ENCODE measurements around the gene DLX3. TPM values are rescaled to one million over a fixed set of nuclear protein-coding genes. Genes with fewer than 3 reads are reported as not detected.
"Not testable (repeated sequence)": the region's sequence is repeated elsewhere in the genome, so short reads cannot be mapped to it uniquely, and the experiment has no call there.

Gene DLX3
- total RNA-seq, result under 1 TPM in 1 of 2 donors, not detected in 1; 0.12 TPM

DNA sequence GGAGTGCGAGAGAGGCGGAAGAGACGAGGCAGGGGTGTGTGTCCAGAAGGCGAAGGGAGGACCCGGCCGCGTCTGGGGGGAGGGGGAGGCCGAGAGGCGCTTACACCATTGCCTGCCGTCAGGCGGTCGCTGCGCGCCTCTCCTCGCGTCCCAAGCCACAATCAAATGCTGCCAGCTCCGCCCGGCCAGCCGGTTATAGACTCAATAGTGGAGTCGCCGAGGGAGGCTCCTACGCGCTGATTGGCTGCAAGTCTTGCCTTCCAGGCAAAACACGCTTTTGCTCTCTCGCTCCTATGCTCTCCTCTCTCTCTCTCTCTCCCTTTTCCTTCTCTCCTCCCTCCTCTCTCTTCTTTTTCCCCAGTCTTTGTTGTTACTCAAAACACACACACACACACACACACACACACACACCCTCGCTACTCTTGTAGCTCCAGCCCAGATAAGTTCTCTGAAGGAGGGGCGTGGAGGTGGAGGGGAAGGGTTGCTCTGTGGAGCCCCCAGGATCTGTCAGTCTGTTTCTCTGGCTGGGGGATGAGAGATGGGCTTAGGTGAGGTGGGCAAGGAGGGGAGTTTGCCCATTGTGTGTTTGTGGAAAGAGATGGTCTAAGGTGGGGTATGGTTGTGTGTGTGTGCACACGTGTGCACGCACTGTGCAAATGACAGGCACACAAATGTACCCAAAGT is at the start of gene DLX3:
DLX3 (minus strand) TSS at position 170 of the 684 bp plus-strand sequence. CDS start 226 bp downstream, outside the sequence.
- H3K27me3 ChIP-seq, result peaks cover 9 to 22% of the 10 kb centered on the region in 2 donors
- DNase-seq (ENCODE audit: low spot score), result peak; percentile 75
- TF ChIP-seq, protein P1, sequence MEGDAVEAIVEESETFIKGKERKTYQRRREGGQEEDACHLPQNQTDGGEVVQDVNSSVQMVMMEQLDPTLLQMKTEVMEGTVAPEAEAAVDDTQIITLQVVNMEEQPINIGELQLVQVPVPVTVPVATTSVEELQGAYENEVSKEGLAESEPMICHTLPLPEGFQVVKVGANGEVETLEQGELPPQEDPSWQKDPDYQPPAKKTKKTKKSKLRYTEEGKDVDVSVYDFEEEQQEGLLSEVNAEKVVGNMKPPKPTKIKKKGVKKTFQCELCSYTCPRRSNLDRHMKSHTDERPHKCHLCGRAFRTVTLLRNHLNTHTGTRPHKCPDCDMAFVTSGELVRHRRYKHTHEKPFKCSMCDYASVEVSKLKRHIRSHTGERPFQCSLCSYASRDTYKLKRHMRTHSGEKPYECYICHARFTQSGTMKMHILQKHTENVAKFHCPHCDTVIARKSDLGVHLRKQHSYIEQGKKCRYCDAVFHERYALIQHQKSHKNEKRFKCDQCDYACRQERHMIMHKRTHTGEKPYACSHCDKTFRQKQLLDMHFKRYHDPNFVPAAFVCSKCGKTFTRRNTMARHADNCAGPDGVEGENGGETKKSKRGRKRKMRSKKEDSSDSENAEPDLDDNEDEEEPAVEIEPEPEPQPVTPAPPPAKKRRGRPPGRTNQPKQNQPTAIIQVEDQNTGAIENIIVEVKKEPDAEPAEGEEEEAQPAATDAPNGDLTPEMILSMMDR (IDR thresholded peaks at IDR 0.05), result no peak
- peak within 1 kb of the TSS in 1 of 2 donors; percentile 50 for H3K4me3 ChIP-seq
- no peak within 1 kb of the TSS for H3K27ac ChIP-seq
- no peaks in the 10 kb centered on the region for H3K36me3 ChIP-seq
- no peaks in the 10 kb centered on the region for H3K9me3 ChIP-seq
- H3K4me1 ChIP-seq, result peaks cover 0 to 38% of the 10 kb centered on the region in 2 donors

DNA sequence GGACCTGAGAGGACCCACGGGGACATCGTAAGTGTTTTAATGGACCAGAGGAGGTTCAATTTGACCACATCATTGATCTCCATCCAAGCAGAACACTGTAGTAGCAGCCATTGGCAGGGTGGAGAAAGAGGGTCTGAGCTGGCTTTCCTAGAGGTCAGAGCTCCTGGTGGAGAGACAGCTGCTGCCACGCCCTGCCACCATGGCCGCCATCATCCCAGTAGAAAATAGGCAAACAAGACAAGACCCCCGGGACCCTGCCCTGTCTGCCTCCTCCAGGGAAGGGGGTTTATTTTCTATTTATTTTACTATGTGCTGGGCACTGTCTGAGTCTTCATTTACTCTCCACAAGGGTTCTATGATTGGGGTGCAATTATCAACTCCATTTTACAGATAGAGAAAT is 49.5 kb upstream of the DLX3 start:
- Histone ChIP-seq H3K36me3 (no peaks in the 10 kb centered on the region), H3K4me1 (peaks cover 0 to 20% of the 10 kb centered on the region in 2 donors), H3K27ac (peak overlapping the region in 1 of 2 donors; percentile 26), H3K27me3 (no peaks in the 10 kb centered on the region), H3K4me3 (no peak overlapping the region), H3K9me3 (no peaks in the 10 kb centered on the region)
- DNase-seq (ENCODE audit: low spot score), result no peak
- TF ChIP-seq, protein P1 (IDR thresholded peaks at IDR 0.05), result no peak

DNA sequence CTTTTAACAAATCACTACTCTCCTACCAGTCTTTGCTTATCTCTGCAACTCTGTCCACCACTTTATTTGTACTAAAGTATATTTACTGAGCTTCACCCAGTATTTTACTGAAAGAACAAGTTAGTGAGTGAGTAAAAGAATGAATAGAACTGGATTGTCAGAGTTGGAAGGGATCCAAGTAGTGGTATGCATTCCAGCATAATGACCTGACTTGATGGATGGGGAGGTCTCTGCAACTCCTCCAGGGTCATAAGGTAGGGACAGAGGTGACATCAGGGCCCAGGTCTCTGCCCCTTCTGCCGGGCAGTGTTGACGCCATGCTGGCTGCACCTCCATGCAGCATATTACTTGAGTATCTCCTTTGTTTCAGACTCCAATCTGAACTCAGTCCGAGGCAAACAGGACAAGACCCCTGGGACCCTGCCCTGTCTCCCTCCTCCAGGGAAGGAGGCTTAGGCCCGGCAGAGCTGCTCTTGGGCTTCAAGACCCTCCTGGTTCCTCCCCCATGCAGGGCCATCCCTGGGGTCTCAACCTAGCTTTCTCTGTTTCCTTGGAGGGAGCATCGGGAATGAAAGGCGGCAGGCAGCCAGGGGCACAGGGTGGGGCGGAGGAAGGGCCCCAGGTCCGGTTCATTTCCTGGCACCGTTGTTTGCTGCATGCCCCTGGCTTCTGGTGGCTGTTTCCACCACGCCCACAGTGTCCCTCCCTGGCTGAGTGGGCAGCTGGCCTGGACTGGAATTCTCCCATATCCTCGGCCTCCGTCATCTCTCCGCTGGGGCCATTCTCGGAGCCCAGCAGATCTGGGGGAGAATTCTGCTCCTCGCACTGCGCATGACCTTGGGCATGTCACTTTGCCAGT is 48.5 kb upstream of the DLX3 start:
- Histone ChIP-seq H3K27ac (no peak overlapping the region), H3K4me1 (peaks cover 0 to 20% of the 10 kb centered on the region in 2 donors), H3K27me3 (no peaks in the 10 kb centered on the region), H3K36me3 (no peaks in the 10 kb centered on the region), H3K4me3 (no peak overlapping the region), H3K9me3 (no peaks in the 10 kb centered on the region)
- DNase-seq (ENCODE audit: low spot score), result peak; percentile 74
- TF ChIP-seq, protein P1 (IDR thresholded peaks at IDR 0.05), result no peak

DNA sequence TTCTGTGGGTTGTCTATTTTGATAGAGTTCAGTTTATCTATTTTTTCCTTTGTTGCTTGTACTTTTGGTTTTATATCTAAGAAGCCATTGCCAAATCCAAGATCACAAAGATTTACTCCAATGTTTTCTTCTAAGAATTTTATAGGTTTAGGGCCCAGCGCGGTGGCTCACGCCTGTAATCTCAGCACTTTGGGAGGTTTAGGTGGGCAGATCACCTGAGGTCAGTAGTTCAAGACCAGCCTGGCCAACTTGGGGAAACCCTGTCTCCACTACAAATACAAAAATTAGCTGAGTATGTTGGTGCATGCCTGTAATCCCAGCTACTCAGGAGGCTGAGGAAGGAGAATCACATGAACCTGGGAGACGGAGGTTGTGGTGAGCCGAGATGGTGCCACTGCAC is 47.2 kb upstream of the DLX3 start:
- H3K27ac ChIP-seq, result no peak overlapping the region
- no peak for DNase-seq (ENCODE audit: low spot score)
- H3K4me1 ChIP-seq, result peaks cover 0 to 28% of the 10 kb centered on the region in 2 donors
- H3K9me3 ChIP-seq, result no peaks in the 10 kb centered on the region
- no peaks in the 10 kb centered on the region for H3K36me3 ChIP-seq
- TF ChIP-seq, protein P1 (IDR thresholded peaks at IDR 0.05), result no peak
- no peak overlapping the region for H3K4me3 ChIP-seq
- no peaks in the 10 kb centered on the region for H3K27me3 ChIP-seq

DNA sequence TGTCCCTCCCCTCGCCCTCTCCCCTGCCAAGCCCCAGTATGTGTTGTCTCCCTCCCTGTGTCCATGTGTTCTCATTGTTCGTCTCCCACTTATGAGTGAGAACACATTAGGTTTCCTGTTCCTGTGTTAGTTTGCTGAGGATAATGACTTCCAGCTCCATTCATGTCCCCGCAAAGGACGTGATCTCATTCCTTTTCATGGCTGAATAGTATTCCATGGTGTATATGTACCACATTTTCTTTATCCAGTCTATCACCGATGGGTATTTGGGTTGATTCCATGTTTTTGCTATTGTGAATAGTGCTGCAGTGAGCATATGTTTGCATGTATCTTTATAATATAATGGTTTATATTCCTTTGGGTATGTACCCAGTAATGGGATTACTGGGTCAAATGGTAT is 45.5 kb upstream of the DLX3 start:
- peaks cover 0 to 28% of the 10 kb centered on the region in 2 donors for H3K4me1 ChIP-seq
- not testable (repeated sequence) for H3K36me3 ChIP-seq; DNase-seq (ENCODE audit: low spot score); H3K27ac ChIP-seq; H3K9me3 ChIP-seq; H3K4me3 ChIP-seq; H3K27me3 ChIP-seq

DNA sequence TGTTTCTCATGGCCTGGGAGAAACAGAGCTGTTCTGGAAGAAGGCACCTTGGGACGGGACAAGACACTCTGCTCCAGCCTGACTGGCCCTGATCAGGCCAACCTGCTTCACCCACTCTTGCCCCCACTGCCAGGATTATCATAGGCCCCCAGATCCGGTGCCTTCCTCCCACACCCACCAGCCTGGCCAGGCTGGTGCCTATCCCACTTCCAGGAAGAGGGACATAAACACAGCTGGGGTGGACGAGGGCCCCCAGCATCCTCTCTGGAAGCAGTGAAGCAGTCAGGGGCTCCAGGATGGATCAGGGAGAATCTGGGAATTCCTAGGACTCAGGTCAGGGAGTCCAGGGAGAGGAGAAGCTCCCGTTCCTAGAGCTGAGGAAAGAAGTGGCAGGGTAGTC is 44.0 kb upstream of the DLX3 start:
- Histone ChIP-seq H3K27ac (no peak overlapping the region), H3K9me3 (no peaks in the 10 kb centered on the region), H3K27me3 (no peaks in the 10 kb centered on the region), H3K36me3 (no peaks in the 10 kb centered on the region), H3K4me3 (no peak overlapping the region), H3K4me1 (peaks cover 0 to 16% of the 10 kb centered on the region in 2 donors)
- no peak for DNase-seq (ENCODE audit: low spot score)
- TF ChIP-seq, protein P1 (IDR thresholded peaks at IDR 0.05), result no peak

All from right atrium auricular region (tissue), 2 donors.